ENCODE measurements around the gene GNB3.

DNA sequence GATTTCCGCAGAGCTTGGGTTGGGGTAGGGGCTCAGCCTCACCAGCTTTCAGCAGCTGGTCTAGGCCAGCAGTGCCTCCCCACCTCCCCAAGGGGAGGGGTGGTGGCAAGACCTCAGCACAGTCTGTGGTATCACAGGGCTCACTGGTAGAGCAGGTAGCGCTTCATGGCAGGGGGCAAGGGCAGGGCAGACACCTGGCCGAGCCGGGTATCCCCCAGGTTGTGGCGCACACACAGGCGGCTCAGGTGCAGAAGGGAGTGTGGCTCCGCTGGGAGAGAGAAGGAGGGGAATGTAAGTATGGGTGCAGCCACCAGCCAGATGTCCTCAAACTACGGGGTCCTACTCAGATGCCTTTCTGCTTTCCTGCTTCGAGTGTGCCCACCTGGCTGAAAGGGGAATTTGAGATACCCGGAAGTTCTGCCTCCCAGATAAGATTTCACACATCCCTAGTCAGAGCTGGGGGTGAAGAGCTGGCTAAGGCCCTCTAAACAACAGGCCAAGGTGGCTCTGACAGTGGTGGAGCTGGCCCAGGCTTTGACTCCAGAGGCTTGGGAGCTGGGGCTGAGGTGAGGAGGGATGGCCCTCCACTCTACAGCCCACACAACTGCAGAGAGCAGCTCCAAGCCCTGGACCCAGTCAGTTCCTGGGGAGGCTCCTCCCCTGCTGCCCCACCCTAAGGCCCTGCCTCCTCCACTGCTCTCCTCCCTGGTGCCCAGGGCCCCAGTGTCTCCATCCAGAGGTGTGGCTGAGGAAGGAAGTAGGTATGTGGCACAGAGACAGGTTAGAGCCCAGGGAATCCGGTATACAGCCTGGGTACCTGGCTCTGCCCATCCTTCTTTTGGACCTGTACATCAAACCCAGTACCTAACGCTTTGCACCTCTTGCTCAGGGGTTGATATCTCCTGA, 30.6 kb downstream of the GNB3 start:
- TF ChIP-seq, protein P1, sequence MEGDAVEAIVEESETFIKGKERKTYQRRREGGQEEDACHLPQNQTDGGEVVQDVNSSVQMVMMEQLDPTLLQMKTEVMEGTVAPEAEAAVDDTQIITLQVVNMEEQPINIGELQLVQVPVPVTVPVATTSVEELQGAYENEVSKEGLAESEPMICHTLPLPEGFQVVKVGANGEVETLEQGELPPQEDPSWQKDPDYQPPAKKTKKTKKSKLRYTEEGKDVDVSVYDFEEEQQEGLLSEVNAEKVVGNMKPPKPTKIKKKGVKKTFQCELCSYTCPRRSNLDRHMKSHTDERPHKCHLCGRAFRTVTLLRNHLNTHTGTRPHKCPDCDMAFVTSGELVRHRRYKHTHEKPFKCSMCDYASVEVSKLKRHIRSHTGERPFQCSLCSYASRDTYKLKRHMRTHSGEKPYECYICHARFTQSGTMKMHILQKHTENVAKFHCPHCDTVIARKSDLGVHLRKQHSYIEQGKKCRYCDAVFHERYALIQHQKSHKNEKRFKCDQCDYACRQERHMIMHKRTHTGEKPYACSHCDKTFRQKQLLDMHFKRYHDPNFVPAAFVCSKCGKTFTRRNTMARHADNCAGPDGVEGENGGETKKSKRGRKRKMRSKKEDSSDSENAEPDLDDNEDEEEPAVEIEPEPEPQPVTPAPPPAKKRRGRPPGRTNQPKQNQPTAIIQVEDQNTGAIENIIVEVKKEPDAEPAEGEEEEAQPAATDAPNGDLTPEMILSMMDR (IDR thresholded peaks at IDR 0.05), result no peak
- TF ChIP-seq POLR2A (IDR thresholded peaks at IDR 0.05), result no peak

Measured in ovary (tissue), 3 donors.